ENCODE results near the gene EIF2AK3.

DNA sequence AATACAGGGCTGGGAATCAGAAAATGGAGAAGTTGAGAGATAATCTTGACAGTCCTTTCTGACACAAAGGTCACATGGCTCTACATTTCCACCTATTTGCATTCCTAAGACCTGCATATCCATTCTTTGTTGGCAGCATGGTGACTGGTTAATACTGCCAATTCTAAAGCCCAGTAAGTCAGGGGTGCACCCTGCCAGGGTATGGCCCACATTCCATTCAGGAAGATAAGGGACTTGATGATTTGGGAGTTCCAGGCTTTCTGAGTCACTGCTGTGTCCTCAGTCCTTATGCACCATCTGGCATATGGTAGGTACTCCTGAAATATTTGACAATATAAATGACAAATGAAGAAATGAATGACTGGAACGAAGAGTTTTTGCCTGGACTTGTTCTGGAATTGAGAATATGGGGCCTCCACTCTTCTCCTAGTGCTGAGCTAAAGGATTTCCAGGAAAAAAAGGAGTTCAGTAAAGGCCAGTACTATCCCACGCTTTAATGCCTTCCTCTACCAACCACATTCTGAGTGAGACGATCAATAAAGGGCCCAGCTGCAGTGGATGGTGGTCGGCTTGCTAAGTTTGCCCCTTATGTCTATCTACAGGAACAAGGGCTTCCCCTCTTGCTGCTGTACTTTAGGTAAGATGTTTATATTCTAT, 31.7 kb upstream of the EIF2AK3 start:
- TF ChIP-seq ZNF660 (tag by site-specific recombination; IDR thresholded peaks at IDR 0.05) = no peak
- TF ChIP-seq ZNF292 (tag by site-specific recombination; IDR thresholded peaks at IDR 0.05; ENCODE audit: borderline replicate concordance, low read depth) = no peak
